ENCODE measurements around the gene GNPTG.

GRCh38 chr16:1397779-1398178 is 46.0 kb downstream of the GNPTG start:
- no peak for TF ChIP-seq CTCF (conservative IDR thresholded peaks at IDR 0.05; ENCODE audit: low read depth, low read length)
- TF ChIP-seq EZH2 (IDR thresholded peaks at IDR 0.05; ENCODE audit: borderline replicate concordance, low read depth, low read length, poor library complexity, severe bottlenecking): no peak
